Mammary epithelial cell (primary cell): ENCODE results near the gene ZFP36L1.

Experiments
- CTCF ChIP-seq, 2 donors: IDR thresholded peaks in 1 of 2; conservative IDR thresholded peaks in 1 of 2; 2 replicates each; pipeline ENCODE4 v1.5.1; 2011 to 2012; ENCODE audit warnings: inconsistent platforms in 2 of 2, low read length in 2 of 2, mild to moderate bottlenecking in 2 of 2, control low read depth in 1 of 2, low read depth in 1 of 2; ENCODE audit not compliant: insufficient read depth in 1 of 2; ENCODE audit errors: extremely low read depth in 1 of 2
- EZH2 ChIP-seq: IDR thresholded peaks from 2 replicates; pipeline ENCODE4 v1.6.1; 2012; ENCODE audit warnings: low read length, inconsistent platforms, borderline replicate concordance

DNA sequence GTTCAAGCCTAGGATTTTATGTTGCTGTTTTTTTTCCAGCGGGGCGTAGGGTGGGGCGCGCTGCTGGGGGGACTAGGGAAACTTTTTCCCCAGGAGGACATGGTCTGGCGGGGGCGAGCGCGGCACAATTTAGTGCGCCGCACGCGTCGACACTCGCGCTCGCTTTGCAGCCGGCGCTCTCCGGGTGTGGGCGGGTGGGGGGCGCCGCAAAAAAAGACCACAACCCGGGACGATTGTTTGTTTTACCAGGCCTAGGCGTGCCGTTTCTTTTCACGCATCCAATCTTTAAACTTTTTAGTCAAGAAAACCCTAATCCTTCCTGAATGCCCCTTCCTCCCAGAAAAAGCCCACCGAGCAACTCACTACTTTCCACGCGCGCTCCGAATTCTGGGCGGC lies 865 bp upstream of the ZFP36L1 start:
- TF ChIP-seq CTCF (conservative IDR thresholded peaks at IDR 0.05 in 1 of 2, IDR thresholded peaks at IDR 0.05 in 1 of 2; ENCODE audit: extremely low read depth in 1 of 2, insufficient read depth in 1 of 2, low read depth in 1 of 2, low read length in 2 of 2) (no peak), EZH2 (no peak)
